Fibroblast of upper back skin (primary cell): ENCODE measurements around the gene PTGES3L.
"Not testable (repeated sequence)": the region's sequence is repeated elsewhere in the genome, so short reads cannot be mapped to it uniquely, and the experiment has no call there.

Experiments used
- DNase-seq: peaks from one replicate; pipeline ENCODE4 v3.0.0-alpha.2; 2013

Gene PTGES3L

GRCh38 chr17:42980274-42980765 lies 440 bp upstream of the PTGES3L start, which contains the start of gene RUNDC1:
Gene RUNDC1 (plus strand): TSS chr17:42980565. CDS start chr17:42980577, 12 bp downstream.
- peak; percentile 82 for DNase-seq

GRCh38 chr17:42975701-42976100 lies 4.2 kb downstream of the PTGES3L start:
- not testable (repeated sequence) for DNase-seq

- no peak for DNase-seq
Observed at GRCh38 chr17:42975265-42975664, 4.6 kb downstream of the PTGES3L start.

- DNase-seq = not testable (repeated sequence)
Observed at GRCh38 chr17:42973323-42973722, 6.6 kb downstream of the PTGES3L start.

- DNase-seq = no peak
Observed at GRCh38 chr17:42971589-42971988, 8.3 kb downstream of the PTGES3L start.

- DNase-seq = no peak
Observed at GRCh38 chr17:42969001-42969581, 10.8 kb downstream of the PTGES3L start.

GRCh38 chr17:42967925-42968324 lies 12.0 kb downstream of the PTGES3L start:
- DNase-seq = no peak

- peak; percentile 90 for DNase-seq
Observed at GRCh38 chr17:42964161-42964932, 15.5 kb downstream of the PTGES3L start, which contains the start of gene AARSD1. Gene AARSD1 (minus strand): TSS chr17:42964454. CDS start chr17:42964440, 14 bp downstream.

- DNase-seq = no peak
Observed at GRCh38 chr17:42953669-42954068, 26.2 kb downstream of the PTGES3L start.

- DNase-seq = no peak
Observed at GRCh38 chr17:42950044-42950783, 29.7 kb downstream of the PTGES3L start.

GRCh38 chr17:42946812-42947211 lies 33.1 kb downstream of the PTGES3L start:
- no peak for DNase-seq

- DNase-seq = no peak
Observed at GRCh38 chr17:42944211-42944610, 35.7 kb downstream of the PTGES3L start.

- DNase-seq = peak; percentile 60
Observed at GRCh38 chr17:42937712-42938596, 41.9 kb downstream of the PTGES3L start.

- no peak for DNase-seq
Observed at GRCh38 chr17:42929497-42929844, 50.4 kb downstream of the PTGES3L start.

GRCh38 chr17:42928714-42929496 lies 51.0 kb downstream of the PTGES3L start:
- peak; percentile 69 for DNase-seq

GRCh38 chr17:42924891-42925290 lies 55.0 kb downstream of the PTGES3L start:
- DNase-seq = no peak

GRCh38 chr17:42923472-42923871 lies 56.4 kb downstream of the PTGES3L start:
- not testable (repeated sequence) for DNase-seq

- DNase-seq = no peak
Observed at GRCh38 chr17:42922294-42922693, 57.6 kb downstream of the PTGES3L start.

GRCh38 chr17:42920922-42921321 lies 59.0 kb downstream of the PTGES3L start:
- no peak for DNase-seq

GRCh38 chr17:42920106-42920900 lies 59.6 kb downstream of the PTGES3L start:
- DNase-seq = no peak
